ENCODE results near the gene DCUN1D5. TPM values are rescaled to one million over a fixed set of nuclear protein-coding genes. Genes with fewer than 3 reads are reported as not detected.

DCUN1D5 gene
- total RNA-seq, 1 experiment from 2014 or later = 23.1 TPM

DNA sequence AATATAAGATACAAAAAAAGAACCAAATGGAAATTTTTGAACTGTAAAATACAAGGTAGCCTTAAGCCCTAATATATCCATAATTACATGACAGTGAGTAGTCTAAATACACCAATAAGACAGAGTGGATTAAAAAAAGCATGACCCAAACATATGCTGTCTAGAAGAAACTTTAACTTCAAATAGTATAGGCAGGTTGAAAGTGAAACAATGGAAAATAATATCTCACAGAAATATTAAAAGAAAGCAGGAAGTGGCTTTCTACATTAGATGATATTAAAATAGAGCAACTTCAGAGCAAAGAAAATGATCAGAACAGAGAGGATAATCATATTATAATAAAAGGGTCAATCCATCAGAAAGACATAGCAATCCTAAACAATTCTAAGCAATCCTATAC is 21.8 kb downstream of the DCUN1D5 start:
- peaks cover under 1% of the 10 kb centered on the region for H3K36me3 Mint-ChIP-seq (ENCODE audit: insufficient read depth, unreplicated experiment)
- BruUV-seq (replicated peaks) = no TSS peak
- TF ChIP-seq CTCF (IDR thresholded peaks at IDR 0.05; ENCODE audit: unreplicated experiment) = no peak
- H3K27ac Mint-ChIP-seq (ENCODE audit: unreplicated experiment) = no peak overlapping the region
- CTCF ChIA-PET = no interaction called here
- H3K9me3 Mint-ChIP-seq (ENCODE audit: low read depth, unreplicated experiment) = no peaks in the 10 kb centered on the region
- intact Hi-C loops (cut with micrococcal nuclease; ENCODE audit: unreplicated experiment) = no loop called here
- no peak overlapping the region for H3K4me3 Mint-ChIP-seq (ENCODE audit: low read depth, unreplicated experiment)
- no peak for DNase-seq
- peaks cover 11% of the 10 kb centered on the region for H3K4me1 Mint-ChIP-seq (ENCODE audit: low read depth, unreplicated experiment)
- H3K27me3 Mint-ChIP-seq (ENCODE audit: unreplicated experiment) = no peaks in the 10 kb centered on the region

- no peak for DNase-seq
- CTCF ChIA-PET = no interaction called here
- no peaks in the 10 kb centered on the region for H3K36me3 Mint-ChIP-seq (ENCODE audit: insufficient read depth, unreplicated experiment)
- no TSS peak for BruUV-seq (replicated peaks)
- intact Hi-C loops (cut with micrococcal nuclease; ENCODE audit: unreplicated experiment) = no loop called here
- no peak overlapping the region for H3K4me3 Mint-ChIP-seq (ENCODE audit: low read depth, unreplicated experiment)
- peaks cover 11% of the 10 kb centered on the region for H3K4me1 Mint-ChIP-seq (ENCODE audit: low read depth, unreplicated experiment)
- H3K27ac Mint-ChIP-seq (ENCODE audit: unreplicated experiment) = no peak overlapping the region
- no peak for TF ChIP-seq CTCF (IDR thresholded peaks at IDR 0.05; ENCODE audit: unreplicated experiment)
- no peaks in the 10 kb centered on the region for H3K27me3 Mint-ChIP-seq (ENCODE audit: unreplicated experiment)
- no peaks in the 10 kb centered on the region for H3K9me3 Mint-ChIP-seq (ENCODE audit: low read depth, unreplicated experiment)
Observed at GRCh38 chr11:103069367-103069766, 22.6 kb downstream of the DCUN1D5 start.

- no peak for DNase-seq
- no TSS peak for BruUV-seq (replicated peaks)
- Mint-ChIP-seq H3K9me3 (ENCODE audit: low read depth, unreplicated experiment) (no peaks in the 10 kb centered on the region), H3K27ac (ENCODE audit: unreplicated experiment) (no peak overlapping the region), H3K4me3 (ENCODE audit: low read depth, unreplicated experiment) (no peak overlapping the region), H3K27me3 (ENCODE audit: unreplicated experiment) (no peaks in the 10 kb centered on the region), H3K4me1 (ENCODE audit: low read depth, unreplicated experiment) (peaks cover 11% of the 10 kb centered on the region), H3K36me3 (ENCODE audit: insufficient read depth, unreplicated experiment) (peaks cover 6% of the 10 kb centered on the region)
- no peak for TF ChIP-seq CTCF (IDR thresholded peaks at IDR 0.05; ENCODE audit: unreplicated experiment)
- intact Hi-C loops (cut with micrococcal nuclease; ENCODE audit: unreplicated experiment) = no loop called here
- CTCF ChIA-PET = no interaction called here
Observed at GRCh38 chr11:103067118-103067517, 24.8 kb downstream of the DCUN1D5 start.

DNA sequence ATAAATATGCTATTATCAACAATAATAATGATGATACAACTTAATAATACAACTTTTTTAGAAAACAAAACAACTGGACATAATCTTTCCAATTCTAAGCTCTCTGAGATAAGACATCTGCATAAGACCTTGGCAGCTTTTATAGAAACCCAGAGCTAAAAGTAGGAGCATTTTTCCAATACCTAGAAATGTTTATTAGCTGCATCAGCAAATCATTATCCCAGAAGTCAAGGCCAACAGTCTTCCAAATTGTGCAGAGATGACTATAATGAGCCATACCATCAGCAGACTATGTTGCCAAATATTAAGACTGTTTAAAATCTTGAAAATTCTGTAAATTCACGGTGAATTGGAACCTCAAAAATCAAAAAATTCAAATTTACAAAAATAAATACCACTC is 30.3 kb downstream of the DCUN1D5 start:
- BruUV-seq (replicated peaks) = no TSS peak
- CTCF ChIA-PET = no interaction called here
- intact Hi-C loops (cut with micrococcal nuclease; ENCODE audit: unreplicated experiment) = no loop called here
- Mint-ChIP-seq H3K36me3 (ENCODE audit: insufficient read depth, unreplicated experiment) (peaks cover 8% of the 10 kb centered on the region), H3K4me1 (ENCODE audit: low read depth, unreplicated experiment) (no peaks in the 10 kb centered on the region), H3K9me3 (ENCODE audit: low read depth, unreplicated experiment) (no peaks in the 10 kb centered on the region), H3K27me3 (ENCODE audit: unreplicated experiment) (no peaks in the 10 kb centered on the region), H3K27ac (ENCODE audit: unreplicated experiment) (no peak overlapping the region), H3K4me3 (ENCODE audit: low read depth, unreplicated experiment) (no peak overlapping the region)
- DNase-seq = no peak
- no peak for TF ChIP-seq CTCF (IDR thresholded peaks at IDR 0.05; ENCODE audit: unreplicated experiment)

Data from Calu3 (cell line).